ENCODE results near the gene ELF1. TPM values are rescaled to one million over a fixed set of nuclear protein-coding genes. Genes with fewer than 3 reads are reported as not detected.
"Not testable (repeated sequence)": the region's sequence is repeated elsewhere in the genome, so short reads cannot be mapped to it uniquely, and the experiment has no call there.

ELF1 gene
- total RNA-seq, 3 donors from 2014 or later, result 80.2 to 111 (median 96.8) TPM

DNA sequence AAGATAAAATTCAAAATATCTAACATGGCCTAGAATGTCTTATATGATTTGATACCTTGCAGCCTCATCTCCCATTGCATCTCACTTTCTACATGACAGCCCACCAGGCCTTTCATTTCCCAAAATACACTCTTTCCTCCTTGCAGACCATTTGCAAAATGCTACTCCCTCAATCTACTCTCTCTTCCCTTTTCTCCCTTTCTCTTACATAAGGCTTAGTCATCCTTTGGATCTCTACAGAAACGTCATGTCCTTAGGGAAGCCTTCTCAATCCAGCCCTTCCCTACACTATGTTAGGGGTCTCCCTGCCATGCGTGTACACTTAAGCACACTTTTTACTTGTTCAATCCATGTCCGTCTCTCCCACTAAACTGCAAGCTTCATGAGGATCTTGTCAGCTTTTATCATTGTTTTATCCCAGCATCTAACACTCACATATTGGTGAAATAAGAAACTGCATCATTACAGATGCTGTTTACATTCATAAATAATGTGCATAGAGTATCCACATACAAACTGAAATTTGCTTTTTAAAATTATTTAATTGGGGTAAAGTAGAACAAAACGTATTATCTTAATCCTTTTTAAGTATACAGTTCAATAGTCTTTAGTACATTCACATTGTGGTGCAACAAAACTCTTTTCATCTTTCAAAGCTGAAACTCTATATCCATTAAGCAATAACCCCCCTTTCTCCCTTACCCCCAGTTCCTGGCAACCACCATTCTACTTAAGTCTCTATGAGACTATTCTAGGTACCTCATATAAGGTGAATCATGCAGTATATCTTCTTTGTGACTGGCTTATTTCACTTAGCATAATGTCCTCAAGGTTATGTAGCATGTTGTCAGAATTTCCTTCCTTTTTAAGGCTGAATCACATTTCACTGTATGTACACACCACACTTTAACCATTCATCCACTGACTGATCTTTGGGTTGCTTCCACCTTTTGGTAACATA lies 30.6 kb upstream of the ELF1 start:
- intact Hi-C loops (cut with DNase I, micrococcal nuclease), result loop anchor here (10.0 kb wide), 1 partner anchor 125 kb away; no protein-coding TSS in a partner anchor
- H3K4me1 ChIP-seq (ENCODE audit: low read depth), result peaks cover 27% of the 10 kb centered on the region
- H3K4me3 ChIP-seq, result no peak overlapping the region
- H3K9me3 ChIP-seq, result peaks cover 4% of the 10 kb centered on the region
- TF ChIP-seq, protein P1, sequence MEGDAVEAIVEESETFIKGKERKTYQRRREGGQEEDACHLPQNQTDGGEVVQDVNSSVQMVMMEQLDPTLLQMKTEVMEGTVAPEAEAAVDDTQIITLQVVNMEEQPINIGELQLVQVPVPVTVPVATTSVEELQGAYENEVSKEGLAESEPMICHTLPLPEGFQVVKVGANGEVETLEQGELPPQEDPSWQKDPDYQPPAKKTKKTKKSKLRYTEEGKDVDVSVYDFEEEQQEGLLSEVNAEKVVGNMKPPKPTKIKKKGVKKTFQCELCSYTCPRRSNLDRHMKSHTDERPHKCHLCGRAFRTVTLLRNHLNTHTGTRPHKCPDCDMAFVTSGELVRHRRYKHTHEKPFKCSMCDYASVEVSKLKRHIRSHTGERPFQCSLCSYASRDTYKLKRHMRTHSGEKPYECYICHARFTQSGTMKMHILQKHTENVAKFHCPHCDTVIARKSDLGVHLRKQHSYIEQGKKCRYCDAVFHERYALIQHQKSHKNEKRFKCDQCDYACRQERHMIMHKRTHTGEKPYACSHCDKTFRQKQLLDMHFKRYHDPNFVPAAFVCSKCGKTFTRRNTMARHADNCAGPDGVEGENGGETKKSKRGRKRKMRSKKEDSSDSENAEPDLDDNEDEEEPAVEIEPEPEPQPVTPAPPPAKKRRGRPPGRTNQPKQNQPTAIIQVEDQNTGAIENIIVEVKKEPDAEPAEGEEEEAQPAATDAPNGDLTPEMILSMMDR (IDR thresholded peaks at IDR 0.05), result no peak
- DNase-seq (no peak), ATAC-seq (no peak)
- H3K36me3 ChIP-seq (ENCODE audit: low read depth), result no peaks in the 10 kb centered on the region

DNA sequence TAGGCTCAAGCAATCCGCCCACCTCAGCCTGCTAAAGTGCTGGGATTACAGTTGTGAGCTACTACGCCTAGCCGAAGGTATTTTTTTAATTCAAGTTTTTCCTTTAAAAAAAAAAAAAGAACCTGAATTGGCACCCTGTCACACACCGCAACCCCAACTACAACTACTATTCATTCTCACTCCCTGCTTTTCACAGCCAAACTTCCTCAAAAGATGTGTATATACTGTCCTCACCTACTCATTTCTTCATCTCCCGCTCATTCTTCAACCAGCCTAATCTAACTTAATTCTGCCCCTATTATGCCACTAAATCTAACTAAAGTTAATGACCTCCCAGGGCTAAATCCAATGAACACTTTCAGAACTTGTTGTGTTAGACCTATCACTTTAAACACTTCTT lies 29.5 kb upstream of the ELF1 start:
- DNase-seq (no peak), ATAC-seq (no peak)
- Histone ChIP-seq H3K36me3 (ENCODE audit: low read depth) (no peaks in the 10 kb centered on the region), H3K9me3 (peaks cover 4% of the 10 kb centered on the region), H3K4me1 (ENCODE audit: low read depth) (peaks cover 18% of the 10 kb centered on the region), H3K4me3 (no peak overlapping the region)
- TF ChIP-seq, protein P1 (IDR thresholded peaks at IDR 0.05), result no peak
- intact Hi-C loops (cut with DNase I, micrococcal nuclease), result no loop called here

- DNase-seq; H3K36me3 ChIP-seq (ENCODE audit: low read depth); H3K4me3 ChIP-seq; ATAC-seq; H3K9me3 ChIP-seq; H3K4me1 ChIP-seq (ENCODE audit: low read depth); intact Hi-C loops (cut with DNase I, micrococcal nuclease): not testable (repeated sequence)
These were observed 23.3 kb upstream of the ELF1 start for GRCh38 chr13:41042419-41042818.

DNA sequence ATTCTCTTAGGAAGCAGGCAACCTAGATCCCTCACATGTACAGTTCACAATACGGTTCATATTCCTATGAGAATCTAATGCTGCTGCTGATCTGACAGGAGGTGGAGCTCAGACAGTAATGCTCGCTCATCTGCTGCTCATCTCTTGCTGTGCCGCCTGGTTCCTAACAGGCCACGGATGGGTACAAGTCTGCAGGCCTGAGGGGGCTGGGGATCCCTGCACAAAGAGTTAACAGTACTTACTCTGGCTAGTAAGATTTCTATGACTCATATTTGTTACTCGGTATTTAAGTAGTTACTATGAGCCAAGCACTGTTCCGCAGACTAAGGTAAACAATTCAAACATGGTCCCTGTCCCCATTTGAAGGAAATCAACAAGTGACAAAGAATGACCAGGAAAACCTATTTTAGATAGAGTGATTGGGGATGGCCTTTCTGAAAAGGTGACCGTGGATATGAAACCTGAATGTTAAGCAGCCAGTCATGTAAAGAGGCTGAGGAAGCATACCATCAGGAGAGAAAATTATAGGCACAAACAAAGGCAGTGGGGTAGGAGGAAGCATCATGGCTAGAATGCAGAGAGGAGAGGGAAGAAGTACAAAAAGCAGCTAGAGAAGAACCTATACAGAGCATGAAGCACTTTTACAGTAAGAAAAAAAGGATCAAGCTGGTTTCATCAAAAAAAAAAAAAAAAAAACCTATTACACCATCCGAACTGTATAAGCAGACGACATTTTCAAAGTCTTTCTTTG lies 21.6 kb upstream of the ELF1 start:
- intact Hi-C loops (cut with DNase I, micrococcal nuclease), result no loop called here
- ATAC-seq, result no peak
- no peaks in the 10 kb centered on the region for H3K36me3 ChIP-seq (ENCODE audit: low read depth)
- no peak overlapping the region for H3K4me3 ChIP-seq
- H3K4me1 ChIP-seq (ENCODE audit: low read depth), result peaks cover 3% of the 10 kb centered on the region
- no peak for DNase-seq
- TF ChIP-seq, protein P1 (IDR thresholded peaks at IDR 0.05), result no peak
- no peaks in the 10 kb centered on the region for H3K9me3 ChIP-seq

GRCh38 chr13:41039746-41040145 lies 20.6 kb upstream of the ELF1 start:
- H3K36me3 ChIP-seq (ENCODE audit: low read depth), result no peaks in the 10 kb centered on the region
- no peak overlapping the region for H3K4me3 ChIP-seq
- no peak for DNase-seq
- H3K9me3 ChIP-seq, result no peaks in the 10 kb centered on the region
- TF ChIP-seq, protein P1 (IDR thresholded peaks at IDR 0.05), result no peak
- intact Hi-C loops (cut with DNase I, micrococcal nuclease), result no loop called here
- no peak for ATAC-seq
- peaks cover 3% of the 10 kb centered on the region for H3K4me1 ChIP-seq (ENCODE audit: low read depth)

- H3K4me3 ChIP-seq; ATAC-seq; DNase-seq; H3K36me3 ChIP-seq (ENCODE audit: low read depth); H3K9me3 ChIP-seq; intact Hi-C loops (cut with DNase I, micrococcal nuclease); H3K4me1 ChIP-seq (ENCODE audit: low read depth): not testable (repeated sequence)
These were observed 17.4 kb upstream of the ELF1 start for GRCh38 chr13:41036557-41036956.
